Pancreas (tissue), 10 donors: ENCODE data around the gene KCNQ4. TPM values are rescaled to one million over a fixed set of nuclear protein-coding genes. Genes with fewer than 3 reads are reported as not detected.
A peak's percentile ranks its signal among the peaks of the same experiment; 100 is the strongest.

Experiments
- ATAC-seq, 4 donors: fragments of 200-7000 bp; cut with Tn5 transposase; one replicate each; pipeline versions ENCODE4 v1.8.0 to v1.9.1; 2020; ENCODE audit warnings: mild to moderate bottlenecking in 4 of 4, moderate library complexity in 4 of 4
- DNase-seq, 6 donors: peaks; one replicate each; pipeline ENCODE4 v3.0.0-alpha.2; 2020
- FAIRE-seq: peaks from 2 replicates; lab custom pipeline; 2012; peaks lifted over from hg19 to GRCh38; lab: Jason Lieb, UNC
- H3K27ac ChIP-seq, 4 donors: fragments of 200-600 bp; sonication (generic); 1 replicate in 3 of 4; 2 replicates in 1 of 4; pipeline versions ENCODE4 v1.5.0 to v1.8.0; 2020
- H3K27me3 ChIP-seq, 4 donors: fragments of 200-600 bp; one replicate each; pipeline ENCODE4 v1.8.0; 2021
- H3K36me3 ChIP-seq, 3 donors: fragments of 200-600 bp; sonication (generic) in 1 of 3; one replicate each; pipeline versions ENCODE4 v1.5.0 to v1.8.0; 2020 to 2021
- H3K4me1 ChIP-seq, 3 donors: fragments of 200-600 bp; one replicate each; pipeline ENCODE4 v1.8.0; 2021
- H3K4me3 ChIP-seq, 4 donors: fragments of 200-600 bp; sonication (generic) in 2 of 4; one replicate each; pipeline versions ENCODE4 v1.5.0 to v1.8.0; 2020 to 2021
- H3K9me3 ChIP-seq, 4 donors: fragments of 200-600 bp; one replicate each; pipeline ENCODE4 v1.8.0; 2021
- WGBS, 2 donors: extraction: QIAGEN DNeasy Blood & Tissue Kit; methylation state at CpG; one replicate each; pipeline ENCODE4 v1.1.7; 2013; 5-methylcytosine and 5-hydroxymethylcytosine counted together
- intact Hi-C, 3 donors: fragments of 100-400 bp; cut with DNase I; formaldehyde crosslinking; loops; one replicate each; pipeline versions ENCODE4 v1.11.1 to v1.14.2; 2022
- polyA plus RNA-seq, 2 donors: library from polyadenylated mRNA; stranded (reverse); fragments of 200-250 nt; gene quantifications; one replicate each; pipeline ENCODE4 v1.2.3, GENCODE V29; 2013
- total RNA-seq, 6 donors: library from RNA; stranded (reverse); fragmentation: NEBNext Ultra II Directional in 4 of 6; extraction: Animal tissue kit (Norgen Biotek cat#: 25700) in 4 of 6; gene quantifications; one replicate each; pipeline versions ENCODE4 v1.2.1 to v1.2.4, GENCODE V29; 2021 to 2023
- TF ChIP-seq, protein P1 (sequence below), 4 donors: fragments of 200-600 bp; sonication (generic) in 3 of 4; IDR thresholded peaks; one replicate each; pipeline versions ENCODE4 v1.5.0 to v1.8.0; 2021; ENCODE audit warnings: antibody characterized with exemption in 4 of 4
- donor health status: healthy with polysubstance abuse.
- donor health status: DM: no; HTN: no; CAD: no; lungs with moderate emphysema.
- donor health status: DM: no; HTN: no; CAD: no.
- donor health status: control.
- donor health status: control.
- donor health status: Bipolar disorder and iron deficiency.
- donor health status: DM: yes; HTN: yes; CAD: no.
- donor health status: DM: no; HTN: no; CAD: no.
- donor health status: DM: no; HTN: no; CAD: no.
- donor health status: DM: yes; HTN: yes; CAD: no.

The KCNQ4 gene
- total and polyA plus RNA-seq, 8 donors: 0.35 to 6.5 (median 1.3) TPM

DNA sequence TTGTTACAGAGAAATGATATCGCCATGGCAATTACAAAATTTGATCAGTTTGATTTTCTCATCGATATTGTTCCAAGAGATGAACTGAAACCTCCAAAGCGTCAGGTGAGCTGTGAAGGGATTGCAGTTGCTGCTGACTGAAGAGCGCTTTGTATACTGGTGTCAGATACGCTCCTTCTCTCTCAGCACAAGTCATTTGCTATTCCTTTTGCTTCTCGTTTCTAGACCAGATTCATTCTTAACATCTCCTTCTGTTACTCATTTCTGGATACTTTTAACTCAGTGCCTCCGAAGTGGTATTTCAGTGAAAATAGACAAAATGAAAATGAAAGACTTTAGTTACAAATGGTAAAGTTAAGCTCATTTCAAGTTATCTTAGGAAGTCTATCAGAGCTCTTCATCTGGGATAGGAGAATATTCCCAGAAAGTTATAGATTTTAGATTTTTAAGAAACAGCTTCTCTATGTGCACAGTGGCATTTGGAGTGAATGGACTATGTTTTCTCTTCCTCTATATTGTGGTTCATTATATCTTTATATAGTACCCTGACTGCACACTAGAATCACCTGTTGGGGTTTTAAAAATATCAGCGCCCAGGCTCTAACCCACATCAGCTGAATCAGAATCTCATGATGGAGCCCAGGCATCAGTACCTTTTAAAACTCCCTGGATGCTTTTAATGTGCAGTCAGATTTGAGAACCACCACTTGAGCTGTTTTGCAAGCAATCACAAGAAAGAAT is 30.3 kb upstream of the KCNQ4 start:
- H3K4me3 ChIP-seq: no peak overlapping the region
- no peak for FAIRE-seq
- no peaks in the 10 kb centered on the region for H3K4me1 ChIP-seq
- no peaks in the 10 kb centered on the region for H3K27me3 ChIP-seq
- no peak overlapping the region for H3K27ac ChIP-seq
- ATAC-seq: no peak
- intact Hi-C loops: no loop called here
- TF ChIP-seq, protein P1, sequence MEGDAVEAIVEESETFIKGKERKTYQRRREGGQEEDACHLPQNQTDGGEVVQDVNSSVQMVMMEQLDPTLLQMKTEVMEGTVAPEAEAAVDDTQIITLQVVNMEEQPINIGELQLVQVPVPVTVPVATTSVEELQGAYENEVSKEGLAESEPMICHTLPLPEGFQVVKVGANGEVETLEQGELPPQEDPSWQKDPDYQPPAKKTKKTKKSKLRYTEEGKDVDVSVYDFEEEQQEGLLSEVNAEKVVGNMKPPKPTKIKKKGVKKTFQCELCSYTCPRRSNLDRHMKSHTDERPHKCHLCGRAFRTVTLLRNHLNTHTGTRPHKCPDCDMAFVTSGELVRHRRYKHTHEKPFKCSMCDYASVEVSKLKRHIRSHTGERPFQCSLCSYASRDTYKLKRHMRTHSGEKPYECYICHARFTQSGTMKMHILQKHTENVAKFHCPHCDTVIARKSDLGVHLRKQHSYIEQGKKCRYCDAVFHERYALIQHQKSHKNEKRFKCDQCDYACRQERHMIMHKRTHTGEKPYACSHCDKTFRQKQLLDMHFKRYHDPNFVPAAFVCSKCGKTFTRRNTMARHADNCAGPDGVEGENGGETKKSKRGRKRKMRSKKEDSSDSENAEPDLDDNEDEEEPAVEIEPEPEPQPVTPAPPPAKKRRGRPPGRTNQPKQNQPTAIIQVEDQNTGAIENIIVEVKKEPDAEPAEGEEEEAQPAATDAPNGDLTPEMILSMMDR (IDR thresholded peaks at IDR 0.05): no peak
- no peak for DNase-seq
- peaks cover 0 to 66% (median 7%) of the 10 kb centered on the region in 3 donors for H3K36me3 ChIP-seq
- whole genome bisulfite sequencing, 2 donors: 89 to 95% methylated on average over 8 of the region's 8 CpGs
- H3K9me3 ChIP-seq: no peaks in the 10 kb centered on the region

DNA sequence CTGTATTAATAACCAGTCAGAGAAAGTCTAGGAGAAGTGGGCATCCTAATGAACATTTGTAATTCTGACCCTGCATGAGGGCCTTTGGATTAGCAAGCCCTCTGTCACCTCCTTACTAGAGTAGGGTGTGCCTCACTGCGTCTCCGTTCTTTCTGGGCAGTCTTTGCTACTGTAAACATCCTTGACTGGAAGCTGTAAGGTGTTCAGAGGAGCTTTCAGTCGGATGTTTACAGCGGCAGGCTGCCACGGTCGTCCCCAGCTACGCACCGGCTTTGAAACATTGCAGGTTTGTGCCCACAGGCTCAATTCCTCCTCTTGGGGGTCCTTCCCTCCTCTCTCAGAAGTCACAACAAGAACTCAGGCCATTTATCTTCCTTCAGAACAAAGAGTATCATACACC is 29.4 kb upstream of the KCNQ4 start:
- Histone ChIP-seq H3K9me3 (no peaks in the 10 kb centered on the region), H3K27ac (no peak overlapping the region), H3K4me3 (no peak overlapping the region), H3K4me1 (no peaks in the 10 kb centered on the region), H3K36me3 (peaks cover 0 to 66% (median 3%) of the 10 kb centered on the region in 3 donors), H3K27me3 (no peaks in the 10 kb centered on the region)
- intact Hi-C loops: no loop called here
- no peak for DNase-seq
- TF ChIP-seq, protein P1 (IDR thresholded peaks at IDR 0.05): no peak
- FAIRE-seq: no peak
- no peak for ATAC-seq
- WGBS, 2 donors: 86 to 92% methylated on average over 8 of the region's 8 CpGs

DNA sequence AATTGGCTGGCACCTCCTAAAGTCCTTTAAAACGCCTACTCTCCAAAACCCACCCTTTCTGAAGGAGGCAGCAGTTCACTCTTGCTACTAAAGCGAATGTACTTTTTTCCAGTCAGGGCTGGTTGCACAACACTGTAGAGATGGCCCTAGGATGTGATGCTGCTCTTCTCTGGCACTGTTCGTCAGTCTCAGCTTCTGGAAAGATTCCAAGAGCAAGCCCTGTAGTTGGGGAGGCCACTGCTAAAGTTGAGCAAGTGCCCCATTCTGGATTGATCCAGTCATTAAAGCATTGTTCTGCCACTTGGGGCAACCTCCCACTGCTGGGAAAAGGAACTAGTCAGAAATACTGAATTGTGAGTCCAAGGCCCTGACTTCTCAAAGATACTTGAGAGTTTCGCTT is 28.5 kb upstream of the KCNQ4 start:
- Histone ChIP-seq H3K36me3 (peaks cover 0 to 66% (median 3%) of the 10 kb centered on the region in 3 donors), H3K4me3 (no peak overlapping the region), H3K27ac (no peak overlapping the region), H3K9me3 (no peaks in the 10 kb centered on the region), H3K4me1 (no peaks in the 10 kb centered on the region), H3K27me3 (no peaks in the 10 kb centered on the region)
- 83 to 85% methylated on average over 4 of the region's 4 CpGs for WGBS, 2 donors
- no peak for DNase-seq
- TF ChIP-seq, protein P1 (IDR thresholded peaks at IDR 0.05): no peak
- FAIRE-seq: no peak
- intact Hi-C loops: no loop called here
- ATAC-seq: peak in 2 of 4 donors; percentile 15 to 75

DNA sequence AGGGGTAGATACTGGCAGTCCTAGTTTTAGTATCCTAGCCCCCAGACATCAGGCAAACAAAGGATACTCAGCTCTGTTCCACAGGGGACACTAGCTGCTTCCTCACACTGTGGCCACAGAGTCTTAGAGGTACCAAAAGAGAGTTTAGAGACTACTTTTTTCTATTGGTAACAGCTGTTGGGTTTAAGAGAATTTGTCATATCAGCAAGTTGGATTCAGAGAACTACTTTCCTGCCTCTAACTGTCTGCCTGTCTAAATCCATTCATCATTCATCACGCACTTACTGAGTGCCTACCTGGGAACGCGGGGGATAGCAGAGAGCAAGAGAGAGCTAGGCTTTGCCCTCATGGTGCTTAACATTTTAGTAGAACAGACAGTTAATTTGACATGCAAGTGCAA is 27.1 kb upstream of the KCNQ4 start:
- H3K36me3 ChIP-seq: peaks cover 0 to 74% (median 11%) of the 10 kb centered on the region in 3 donors

More for the DNA sequence above, 27.1 kb upstream of the KCNQ4 start:
- Histone ChIP-seq H3K4me3 (no peak overlapping the region), H3K4me1 (no peaks in the 10 kb centered on the region), H3K27ac (no peak overlapping the region), H3K27me3 (no peaks in the 10 kb centered on the region), H3K9me3 (no peaks in the 10 kb centered on the region)
- DNase-seq (no peak), FAIRE-seq (no peak), ATAC-seq (no peak)
- TF ChIP-seq, protein P1 (IDR thresholded peaks at IDR 0.05): no peak
- intact Hi-C loops: no loop called here
- WGBS, 2 donors: 94 to 96% methylated on average over 3 of the region's 3 CpGs
